Measurements from ENCODE around the gene MELTF. TPM values are rescaled to one million over a fixed set of nuclear protein-coding genes. Genes with fewer than 3 reads are reported as not detected.

Gene MELTF
- total RNA-seq, 1 donor from 2014 or later: 31.8 TPM

DNA sequence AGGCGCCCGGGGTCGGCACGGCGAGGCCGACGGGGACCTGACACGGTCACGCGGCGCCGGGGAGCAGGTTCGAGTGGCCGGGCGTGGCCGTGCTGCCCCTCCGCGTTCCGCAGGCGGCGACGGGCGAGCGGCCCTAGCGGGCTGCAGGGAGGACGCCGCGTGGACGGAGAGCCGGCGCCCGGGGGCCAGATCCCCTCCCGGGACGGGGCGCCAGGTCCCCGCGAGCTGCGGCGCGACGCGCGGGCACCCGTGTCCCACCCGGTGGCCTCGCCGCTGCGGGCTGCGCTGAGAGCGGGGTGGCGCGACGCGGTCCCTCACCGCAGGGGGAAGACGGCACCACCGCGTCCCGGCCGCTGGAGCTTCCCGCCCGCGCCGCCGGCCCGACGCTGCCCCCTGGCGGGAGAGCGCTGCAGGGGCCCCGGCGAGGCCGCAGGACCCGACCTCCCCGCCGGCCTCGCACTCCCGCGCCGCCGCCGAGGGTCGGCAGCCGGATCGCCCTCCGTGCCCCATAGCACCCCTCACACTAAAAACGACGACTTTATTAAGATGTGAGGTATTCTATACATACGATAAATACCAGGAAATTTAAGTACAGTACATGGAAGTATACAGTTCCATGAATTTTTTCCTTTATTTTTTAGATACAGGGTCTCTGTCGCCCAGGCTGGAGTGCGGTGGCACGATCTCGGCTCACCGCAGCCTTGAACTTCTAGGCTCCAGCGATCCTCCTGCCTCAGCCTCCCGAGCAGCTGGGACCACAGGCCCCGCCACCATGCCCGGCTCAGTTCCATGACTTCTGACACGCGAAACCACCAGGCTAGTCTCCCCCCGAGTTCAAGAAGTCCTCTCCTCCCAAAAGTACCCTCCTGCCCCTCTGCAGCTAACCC, 59.7 kb downstream of the MELTF start:
- peaks cover 11% of the 10 kb centered on the region for H3K9me3 Mint-ChIP-seq (ENCODE audit: unreplicated experiment)
- peak; percentile 81 for DNase-seq
- TF ChIP-seq, protein P1, sequence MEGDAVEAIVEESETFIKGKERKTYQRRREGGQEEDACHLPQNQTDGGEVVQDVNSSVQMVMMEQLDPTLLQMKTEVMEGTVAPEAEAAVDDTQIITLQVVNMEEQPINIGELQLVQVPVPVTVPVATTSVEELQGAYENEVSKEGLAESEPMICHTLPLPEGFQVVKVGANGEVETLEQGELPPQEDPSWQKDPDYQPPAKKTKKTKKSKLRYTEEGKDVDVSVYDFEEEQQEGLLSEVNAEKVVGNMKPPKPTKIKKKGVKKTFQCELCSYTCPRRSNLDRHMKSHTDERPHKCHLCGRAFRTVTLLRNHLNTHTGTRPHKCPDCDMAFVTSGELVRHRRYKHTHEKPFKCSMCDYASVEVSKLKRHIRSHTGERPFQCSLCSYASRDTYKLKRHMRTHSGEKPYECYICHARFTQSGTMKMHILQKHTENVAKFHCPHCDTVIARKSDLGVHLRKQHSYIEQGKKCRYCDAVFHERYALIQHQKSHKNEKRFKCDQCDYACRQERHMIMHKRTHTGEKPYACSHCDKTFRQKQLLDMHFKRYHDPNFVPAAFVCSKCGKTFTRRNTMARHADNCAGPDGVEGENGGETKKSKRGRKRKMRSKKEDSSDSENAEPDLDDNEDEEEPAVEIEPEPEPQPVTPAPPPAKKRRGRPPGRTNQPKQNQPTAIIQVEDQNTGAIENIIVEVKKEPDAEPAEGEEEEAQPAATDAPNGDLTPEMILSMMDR (IDR thresholded peaks at IDR 0.05; ENCODE audit: partially characterized antibody, unreplicated experiment): peak; percentile 83
- H3K27me3 Mint-ChIP-seq (ENCODE audit: unreplicated experiment): peaks cover 30% of the 10 kb centered on the region
- peak overlapping the region; percentile 55 for H3K27ac Mint-ChIP-seq (ENCODE audit: unreplicated experiment)
- H3K36me3 Mint-ChIP-seq (ENCODE audit: unreplicated experiment): peaks cover 17% of the 10 kb centered on the region
- peaks cover 2% of the 10 kb centered on the region for H3K4me1 Mint-ChIP-seq (ENCODE audit: low read depth, unreplicated experiment)
- peak overlapping the region; percentile 69 for H3K4me3 Mint-ChIP-seq (ENCODE audit: unreplicated experiment)

DNA sequence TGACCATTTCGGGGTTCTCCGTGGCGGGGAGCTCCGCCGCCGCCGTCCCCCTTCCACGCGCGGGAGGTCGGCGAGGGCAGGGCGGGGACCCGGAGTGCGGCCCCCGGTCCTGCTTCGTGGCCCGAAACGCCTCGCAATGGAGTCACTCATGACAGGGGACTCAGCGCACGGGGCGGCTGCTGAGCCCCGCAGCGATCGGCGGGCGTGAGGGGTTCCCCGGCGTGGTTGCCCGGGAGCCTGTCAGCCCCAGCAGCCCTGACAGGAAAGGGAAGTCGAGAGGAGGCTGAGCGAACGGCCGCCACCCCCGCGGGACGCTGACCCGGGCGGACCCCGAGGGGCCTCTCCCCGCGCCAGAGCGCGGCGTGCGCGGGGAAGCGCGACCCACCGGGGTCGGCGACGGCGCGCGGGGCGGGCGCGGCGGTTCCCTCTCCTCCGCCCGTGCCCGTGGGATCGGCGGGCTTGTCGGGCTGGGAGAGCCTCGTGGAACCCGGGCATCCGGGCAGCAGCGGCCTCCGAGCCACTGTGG, 60.4 kb downstream of the MELTF start:
- Mint-ChIP-seq H3K4me3 (ENCODE audit: unreplicated experiment) (no peak overlapping the region), H3K27me3 (ENCODE audit: unreplicated experiment) (peaks cover 33% of the 10 kb centered on the region), H3K27ac (ENCODE audit: unreplicated experiment) (no peak overlapping the region), H3K9me3 (ENCODE audit: unreplicated experiment) (peaks cover 11% of the 10 kb centered on the region), H3K4me1 (ENCODE audit: low read depth, unreplicated experiment) (peaks cover 2% of the 10 kb centered on the region), H3K36me3 (ENCODE audit: unreplicated experiment) (peaks cover 17% of the 10 kb centered on the region)
- TF ChIP-seq, protein P1 (IDR thresholded peaks at IDR 0.05; ENCODE audit: partially characterized antibody, unreplicated experiment): no peak
- peak; percentile 58 for DNase-seq

DNA sequence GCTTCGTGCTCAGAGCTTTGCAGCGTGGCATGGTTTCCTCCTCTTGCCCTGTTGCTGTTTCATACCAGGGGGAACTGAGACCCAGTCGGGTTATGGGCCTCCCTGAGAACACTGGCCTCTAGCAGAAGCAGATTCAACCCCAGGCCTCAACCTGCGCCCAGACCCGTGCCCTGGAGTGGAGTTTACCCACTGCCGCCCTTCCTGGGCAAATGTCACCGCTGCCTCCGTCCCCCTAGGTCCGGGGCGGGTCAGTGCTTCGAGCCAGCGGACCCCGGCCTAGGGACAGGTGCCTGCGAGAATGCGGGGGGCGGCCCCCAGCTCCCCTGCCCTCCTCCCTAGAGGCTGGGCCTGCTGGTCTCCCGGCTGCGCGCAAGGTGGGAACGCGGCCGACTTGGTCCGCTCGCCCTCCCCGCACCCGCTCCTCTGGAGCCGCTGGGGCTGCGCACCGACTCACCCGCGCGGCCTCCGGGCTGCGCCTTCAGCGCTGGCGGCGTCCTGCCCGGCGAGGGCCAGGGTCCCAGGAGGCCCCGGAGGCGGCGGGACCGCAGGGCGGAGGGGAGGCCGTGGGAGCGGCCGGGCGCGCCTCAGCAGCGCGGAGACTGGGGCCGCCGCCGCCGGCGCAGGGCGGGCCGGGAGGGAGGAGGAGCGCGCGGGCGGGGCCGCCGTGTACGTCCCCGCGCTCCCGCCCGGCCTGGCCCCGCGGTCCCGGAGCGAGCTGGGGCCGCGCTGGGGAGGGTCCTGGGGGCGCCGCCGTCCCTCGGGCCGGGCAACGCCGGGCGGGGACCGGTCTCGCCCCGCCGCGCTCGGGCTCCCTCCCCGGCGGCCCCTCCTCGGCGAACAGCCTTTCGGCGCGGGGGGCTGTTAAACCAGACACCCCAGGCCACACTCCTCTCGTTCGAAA, 61.1 kb downstream of the MELTF start, which contains the start of gene PIGZ:
Gene PIGZ (minus strand): TSS at position 601 of the 901 bp plus-strand sequence. CDS start 16,802 bp downstream, outside the sequence.
- TF ChIP-seq, protein P1 (IDR thresholded peaks at IDR 0.05; ENCODE audit: partially characterized antibody, unreplicated experiment): no peak
- peak; percentile 56 for DNase-seq
- peaks cover 17% of the 10 kb centered on the region for H3K36me3 Mint-ChIP-seq (ENCODE audit: unreplicated experiment)
- peak within 1 kb of the TSS; percentile 62 for H3K27ac Mint-ChIP-seq (ENCODE audit: unreplicated experiment)
- H3K9me3 Mint-ChIP-seq (ENCODE audit: unreplicated experiment): peaks cover 11% of the 10 kb centered on the region
- H3K4me1 Mint-ChIP-seq (ENCODE audit: low read depth, unreplicated experiment): peaks cover 2% of the 10 kb centered on the region
- H3K4me3 Mint-ChIP-seq (ENCODE audit: unreplicated experiment): peak within 1 kb of the TSS; percentile 62
- peaks cover 33% of the 10 kb centered on the region for H3K27me3 Mint-ChIP-seq (ENCODE audit: unreplicated experiment)

DNA sequence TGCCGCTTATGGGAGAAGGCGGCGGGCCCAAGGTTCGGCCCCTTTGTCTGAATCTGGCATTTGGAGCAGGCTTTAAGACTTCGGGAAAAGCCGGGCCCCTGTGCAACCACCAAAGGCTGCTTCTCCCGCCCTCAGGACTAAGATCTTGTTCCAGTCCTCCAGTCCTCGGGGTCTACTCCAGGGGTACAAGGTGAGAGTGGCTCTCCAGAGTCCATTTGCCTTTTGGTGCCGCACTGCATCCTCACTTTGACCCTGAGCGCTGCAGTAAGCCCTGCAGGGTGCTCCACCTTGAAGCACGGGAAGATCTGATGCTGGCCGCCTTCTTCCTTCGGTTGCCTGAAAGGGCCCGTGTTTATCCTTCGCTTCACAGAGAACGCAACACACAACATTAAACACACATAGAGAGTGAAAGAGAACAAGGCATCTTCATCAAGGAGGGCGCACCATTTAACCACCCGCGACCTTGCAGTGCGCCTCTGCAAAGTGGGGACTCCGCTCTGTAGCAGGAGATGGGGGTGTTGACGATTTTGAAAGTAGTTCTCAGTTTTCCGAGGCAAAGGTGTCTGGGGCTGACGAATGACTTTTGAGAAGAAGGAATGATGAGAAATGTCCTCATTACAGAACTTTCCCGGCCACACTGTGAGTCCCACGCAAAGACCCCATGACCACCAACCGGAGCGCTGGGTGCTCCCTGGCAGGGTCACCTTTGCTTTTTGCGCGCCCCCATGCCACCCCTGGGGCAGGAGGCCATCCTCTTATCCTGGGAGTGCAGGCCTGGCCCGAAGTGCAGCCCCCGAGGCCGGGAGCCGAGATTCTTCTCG, 62.0 kb downstream of the MELTF start:
- H3K27me3 Mint-ChIP-seq (ENCODE audit: unreplicated experiment): peaks cover 33% of the 10 kb centered on the region
- peaks cover 5% of the 10 kb centered on the region for H3K4me1 Mint-ChIP-seq (ENCODE audit: low read depth, unreplicated experiment)
- TF ChIP-seq, protein P1 (IDR thresholded peaks at IDR 0.05; ENCODE audit: partially characterized antibody, unreplicated experiment): no peak
- peak overlapping the region; percentile 62 for H3K27ac Mint-ChIP-seq (ENCODE audit: unreplicated experiment)
- peak overlapping the region; percentile 62 for H3K4me3 Mint-ChIP-seq (ENCODE audit: unreplicated experiment)
- DNase-seq: no peak
- peaks cover 11% of the 10 kb centered on the region for H3K9me3 Mint-ChIP-seq (ENCODE audit: unreplicated experiment)
- peaks cover 17% of the 10 kb centered on the region for H3K36me3 Mint-ChIP-seq (ENCODE audit: unreplicated experiment)

Measured in glutamatergic neuron (in vitro differentiated cells).